GM12872 (cell line): ENCODE data around the gene CD8A.

Source experiments
- CTCF ChIP-seq: IDR thresholded peaks from 3 replicates; pipeline ENCODE4 v1.5.1; 2011; ENCODE audit warnings: low read depth, mild to moderate bottlenecking, low read length, moderate library complexity; ENCODE audit not compliant: insufficient read depth

The CD8A gene

GRCh38 chr2:86776532-86776931 is 14.2 kb downstream of the CD8A start:
- no peak for TF ChIP-seq CTCF

- TF ChIP-seq CTCF = no peak
Observed at GRCh38 chr2:86775338-86775737, 15.4 kb downstream of the CD8A start.

GRCh38 chr2:86774862-86775261 is 15.9 kb downstream of the CD8A start:
- no peak for TF ChIP-seq CTCF

GRCh38 chr2:86772611-86773010 is 18.1 kb downstream of the CD8A start:
- no peak for TF ChIP-seq CTCF

- no peak for TF ChIP-seq CTCF
Observed at GRCh38 chr2:86770816-86771301, 19.9 kb downstream of the CD8A start.

- TF ChIP-seq CTCF = no peak
Observed at GRCh38 chr2:86769838-86770237, 20.9 kb downstream of the CD8A start.

- no peak for TF ChIP-seq CTCF
Observed at GRCh38 chr2:86768189-86768949, 22.3 kb downstream of the CD8A start.
